Neural crest cell (in vitro differentiated cells): ENCODE measurements around the gene SLC16A11. TPM values are rescaled to one million over a fixed set of nuclear protein-coding genes. Genes with fewer than 3 reads are reported as not detected.
"Not testable (repeated sequence)": the region's sequence is repeated elsewhere in the genome, so short reads cannot be mapped to it uniquely, and the experiment has no call there.

Experiments used
- DNase-seq: peaks from one replicate; pipeline ENCODE4 v3.0.0; 2021; ENCODE audit warnings: low read depth, mixed read lengths, low spot score
- H3K27ac Mint-ChIP-seq: one replicate; pipeline ENCODE4 v1.8.0; 2021; ENCODE audit warnings: mild to moderate bottlenecking, mixed read lengths; ENCODE audit not compliant: unreplicated experiment
- H3K27me3 Mint-ChIP-seq: 2 replicates; pipeline ENCODE4 v1.8.0; 2021; ENCODE audit warnings: low read depth, mild to moderate bottlenecking, mixed read lengths
- H3K36me3 Mint-ChIP-seq: 2 replicates; pipeline ENCODE4 v1.8.0; 2021; ENCODE audit warnings: low read depth, mild to moderate bottlenecking, mixed read lengths
- H3K4me1 Mint-ChIP-seq: 2 replicates; pipeline ENCODE4 v1.8.0; 2021; ENCODE audit warnings: mixed read lengths
- H3K4me3 Mint-ChIP-seq: one replicate; pipeline ENCODE4 v1.8.0; 2021; ENCODE audit warnings: mild to moderate bottlenecking, mixed read lengths
- H3K9me3 Mint-ChIP-seq: 2 replicates; pipeline ENCODE4 v1.8.0; 2021; ENCODE audit warnings: mixed read lengths
- CTCF ChIP-seq: fragments of 200-600 bp; sonication (generic); conservative IDR thresholded peaks from 2 replicates; pipeline ENCODE4 v1.5.0; 2021; ENCODE audit warnings: antibody characterized with exemption, mild to moderate bottlenecking
- total RNA-seq: library from RNA; stranded (reverse); gene quantifications from 2 replicates; pipeline ENCODE4 v1.2.1, GENCODE V29; 2021

The SLC16A11 gene
- total RNA-seq, 1 donor from 2014 or later: not detected

- H3K4me1 Mint-ChIP-seq: peaks cover 31% of the 10 kb centered on the region
- TF ChIP-seq CTCF: no peak
- H3K27me3 Mint-ChIP-seq: peaks cover 70% of the 10 kb centered on the region
- no peaks in the 10 kb centered on the region for H3K36me3 Mint-ChIP-seq
- no peak overlapping the region for H3K4me3 Mint-ChIP-seq
- no peak for DNase-seq
- H3K27ac Mint-ChIP-seq: no peak overlapping the region
- H3K9me3 Mint-ChIP-seq: no peaks in the 10 kb centered on the region
These were observed 3.7 kb upstream of the SLC16A11 start for GRCh38 chr17:7047566-7047965.

GRCh38 chr17:7046725-7047397 lies 3.0 kb upstream of the SLC16A11 start:
- H3K27me3 Mint-ChIP-seq: peaks cover 73% of the 10 kb centered on the region
- not testable (repeated sequence) for H3K9me3 Mint-ChIP-seq, H3K36me3 Mint-ChIP-seq, DNase-seq, H3K27ac Mint-ChIP-seq
- H3K4me3 Mint-ChIP-seq: peak overlapping the region; percentile 55
- H3K4me1 Mint-ChIP-seq: peaks cover 28% of the 10 kb centered on the region

- H3K4me3 Mint-ChIP-seq: peak overlapping the region; percentile 55
- no peak for DNase-seq
- peaks cover 34% of the 10 kb centered on the region for H3K4me1 Mint-ChIP-seq
- H3K27me3 Mint-ChIP-seq: peaks cover 79% of the 10 kb centered on the region
- no peaks in the 10 kb centered on the region for H3K9me3 Mint-ChIP-seq
- no peaks in the 10 kb centered on the region for H3K36me3 Mint-ChIP-seq
- TF ChIP-seq CTCF: no peak
- no peak overlapping the region for H3K27ac Mint-ChIP-seq
These were observed 2.3 kb upstream of the SLC16A11 start for GRCh38 chr17:7046127-7046724.

GRCh38 chr17:7045492-7046126 lies 1.7 kb upstream of the SLC16A11 start:
- peak overlapping the region; percentile 55 for H3K4me3 Mint-ChIP-seq
- peak; percentile 98 for TF ChIP-seq CTCF
- no peak overlapping the region for H3K27ac Mint-ChIP-seq
- peaks cover 82% of the 10 kb centered on the region for H3K27me3 Mint-ChIP-seq
- no peaks in the 10 kb centered on the region for H3K9me3 Mint-ChIP-seq
- peak; percentile 33 for DNase-seq
- H3K36me3 Mint-ChIP-seq: no peaks in the 10 kb centered on the region
- H3K4me1 Mint-ChIP-seq: peaks cover 35% of the 10 kb centered on the region

- H3K4me3 Mint-ChIP-seq: no peak overlapping the region
- no peaks in the 10 kb centered on the region for H3K36me3 Mint-ChIP-seq
- no peak for DNase-seq
- no peaks in the 10 kb centered on the region for H3K9me3 Mint-ChIP-seq
- H3K27me3 Mint-ChIP-seq: peaks cover 82% of the 10 kb centered on the region
- no peak for TF ChIP-seq CTCF
- H3K4me1 Mint-ChIP-seq: peaks cover 40% of the 10 kb centered on the region
- H3K27ac Mint-ChIP-seq: no peak overlapping the region
These were observed 753 bp downstream of the SLC16A11 start for GRCh38 chr17:7043182-7043496.
